Fibroblast of lung (primary cell): ENCODE data around the gene ZNF17. TPM values are rescaled to one million over a fixed set of nuclear protein-coding genes. Genes with fewer than 3 reads are reported as not detected.
A peak's percentile ranks its signal among the peaks of the same experiment; 100 is the strongest.

Experiments
- DNase-seq, 2 donors: peaks; one replicate each; pipeline versions ENCODE4 v3.0.0 to v3.0.0-alpha.2; 2010; ENCODE audit warnings: low read depth in 2 of 2
- H2AFZ ChIP-seq: 2 replicates; pipeline ENCODE4 v1.5.1; 2012; ENCODE audit warnings: low read length, control low read depth, inconsistent platforms
- H3K27ac ChIP-seq: 2 replicates; pipeline ENCODE4 v1.5.1; 2011; ENCODE audit warnings: low read length, control low read depth; ENCODE audit not compliant: insufficient read depth
- H3K27me3 ChIP-seq: 2 replicates; pipeline ENCODE4 v1.5.1; 2011; ENCODE audit warnings: mild to moderate bottlenecking, low read length; ENCODE audit not compliant: control insufficient read depth, insufficient read depth
- H3K36me3 ChIP-seq: 2 replicates; pipeline ENCODE4 v1.5.1; 2011; ENCODE audit warnings: low read length; ENCODE audit not compliant: control insufficient read depth, insufficient read depth
- H3K4me1 ChIP-seq: 2 replicates; pipeline ENCODE4 v1.5.1; 2011; ENCODE audit warnings: low read length; ENCODE audit not compliant: control insufficient read depth, insufficient read depth; ENCODE audit errors: extremely low read depth
- H3K4me2 ChIP-seq: 2 replicates; pipeline ENCODE4 v1.5.1; 2011; ENCODE audit warnings: low read length, control low read depth; ENCODE audit not compliant: insufficient read depth; ENCODE audit errors: extremely low read depth
- H3K4me3 ChIP-seq, 4 experiments: fragments of 200-600 bp in 1 of 4; sonication (generic) in 1 of 4; replicated peaks in 1 of 4; 2 replicates each; pipeline ENCODE4 v1.5.1; 2011 to 2016; ENCODE audit warnings: low read length in 4 of 4, low read depth in 3 of 4, mild to moderate bottlenecking in 3 of 4, control low read depth in 2 of 4, inconsistent platforms in 1 of 4, mixed read lengths in 1 of 4; ENCODE audit not compliant: insufficient read depth in 1 of 4; ENCODE audit errors: control extremely low read depth in 1 of 4
- H3K79me2 ChIP-seq: 2 replicates; pipeline ENCODE4 v1.5.1; 2012; ENCODE audit warnings: mild to moderate bottlenecking, low read length, inconsistent platforms; ENCODE audit not compliant: control insufficient read depth, insufficient read depth
- H3K9ac ChIP-seq: 2 replicates; pipeline ENCODE4 v1.5.1; 2011; ENCODE audit warnings: mild to moderate bottlenecking, low read length, control low read depth; ENCODE audit not compliant: insufficient read depth
- H3K9me3 ChIP-seq: 2 replicates; pipeline ENCODE4 v1.5.1; 2012; ENCODE audit warnings: low read depth, low read length; ENCODE audit not compliant: control insufficient read depth, insufficient read depth
- H4K20me1 ChIP-seq: 2 replicates; pipeline ENCODE4 v1.5.1; 2011; ENCODE audit warnings: low read length; ENCODE audit not compliant: control insufficient read depth, insufficient read depth; ENCODE audit errors: extremely low read depth
- EZH2 ChIP-seq: IDR thresholded peaks from 2 replicates; pipeline ENCODE4 v1.5.1; 2012; ENCODE audit warnings: low read length, control low read depth, mild to moderate bottlenecking; ENCODE audit errors: missing control alignments
- polyA minus RNA-seq: library from RNA; depleted of rRNA, polyadenylated mRNA; stranded (reverse); fragments of >200 nt; gene quantifications from 2 replicates; pipeline ENCODE4 v1.2.3, GENCODE V29; 2011; ENCODE audit warnings: low replicate concordance
- polyA plus RNA-seq, 2 donors: library from polyadenylated mRNA; depleted of rRNA in 1 of 2; stranded (reverse) in 1 of 2; unstranded in 1 of 2; fragments of >200 nt; gene quantifications; 2 replicates each; pipeline ENCODE4 v1.2.1, GENCODE V29; 2011 to 2012; ENCODE audit warnings: missing spikeins in 1 of 2
- total RNA-seq: library from RNA; depleted of rRNA; stranded (reverse); fragments of >200 nt; gene quantifications from 2 replicates; pipeline ENCODE4 v1.2.1, GENCODE V29; 2014
- TF ChIP-seq, protein P1 (sequence below), 2 donors: IDR thresholded peaks in 1 of 2; conservative IDR thresholded peaks in 1 of 2; 1 replicate in 1 of 2; 2 replicates in 1 of 2; pipeline ENCODE4 v1.5.1; 2011 to 2012; ENCODE audit warnings: low read length in 2 of 2, control low read depth in 1 of 2, inconsistent platforms in 1 of 2, low read depth in 1 of 2, mild to moderate bottlenecking in 1 of 2

Gene ZNF17
- 12.3 and 15.2 TPM in 2 replicates for total RNA-seq
- 5.2 and 6.8 TPM in 2 replicates for polyA plus RNA-seq
- 3.9 and 4.5 TPM in 2 replicates for polyA plus RNA-seq (2012)
- polyA minus RNA-seq, result 1.7 and 6.3 TPM in 2 replicates

DNA sequence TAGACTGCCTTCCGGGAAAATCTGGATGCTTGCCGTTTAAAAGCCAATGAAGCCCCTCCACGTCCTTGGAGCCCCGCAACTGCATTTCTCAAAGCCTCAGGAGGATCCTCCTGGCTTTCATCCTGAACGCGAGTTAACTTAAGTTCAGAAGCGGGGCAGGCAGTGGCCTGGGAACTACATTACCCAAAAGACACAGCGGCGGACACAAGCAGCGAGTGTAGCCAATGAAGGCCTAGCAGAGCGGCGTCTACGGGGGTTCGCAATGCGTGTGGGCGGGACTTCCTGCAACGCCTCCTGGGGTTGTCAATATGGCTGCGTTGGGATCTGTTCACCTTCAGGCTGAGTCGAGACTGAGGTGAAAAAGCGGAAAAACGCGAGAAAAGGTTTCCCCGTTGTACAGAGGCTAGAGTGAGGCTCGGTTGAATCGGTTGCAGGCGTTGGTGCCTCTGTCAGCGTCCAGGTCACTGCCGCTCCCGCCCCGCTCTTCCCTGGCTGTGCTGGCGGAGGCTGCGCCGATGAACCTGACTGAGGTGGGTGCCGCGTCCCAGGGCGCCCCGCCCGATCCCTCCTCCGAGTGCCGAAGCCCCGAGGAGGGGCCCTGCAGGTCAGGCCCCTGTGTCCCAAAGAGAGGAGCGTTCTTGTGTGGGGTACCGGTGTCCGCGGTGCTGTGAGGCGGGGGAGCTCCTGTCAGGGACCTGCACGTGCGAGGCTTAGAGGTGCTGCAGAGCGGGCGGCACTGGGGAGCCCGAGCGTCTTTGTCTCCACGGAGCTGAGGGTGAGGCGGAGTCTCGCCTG, at the start of gene ZNF17:
Gene ZNF17 (plus strand): TSS at position 285 of the 795 bp plus-strand sequence. CDS start 2,455 bp downstream, outside the sequence.
- Histone ChIP-seq H3K4me3 (peak within 1 kb of the TSS; percentile 84 to 95 (median 90)), H3K4me1 (peaks cover 6% of the 10 kb centered on the region), H3K9me3 (no peaks in the 10 kb centered on the region), H4K20me1 (no peaks in the 10 kb centered on the region), H3K4me2 (peak within 1 kb of the TSS; percentile 95), H3K9ac (peak within 1 kb of the TSS; percentile 80), H2AFZ (peak within 1 kb of the TSS; percentile 97), H3K36me3 (peaks cover 4% of the 10 kb centered on the region), H3K79me2 (peaks cover 14% of the 10 kb centered on the region), H3K27ac (peak within 1 kb of the TSS; percentile 49), H3K27me3 (no peaks in the 10 kb centered on the region)
- DNase-seq, result peak; percentile 93 to 94
- TF ChIP-seq EZH2, result no peak
- TF ChIP-seq, protein P1, sequence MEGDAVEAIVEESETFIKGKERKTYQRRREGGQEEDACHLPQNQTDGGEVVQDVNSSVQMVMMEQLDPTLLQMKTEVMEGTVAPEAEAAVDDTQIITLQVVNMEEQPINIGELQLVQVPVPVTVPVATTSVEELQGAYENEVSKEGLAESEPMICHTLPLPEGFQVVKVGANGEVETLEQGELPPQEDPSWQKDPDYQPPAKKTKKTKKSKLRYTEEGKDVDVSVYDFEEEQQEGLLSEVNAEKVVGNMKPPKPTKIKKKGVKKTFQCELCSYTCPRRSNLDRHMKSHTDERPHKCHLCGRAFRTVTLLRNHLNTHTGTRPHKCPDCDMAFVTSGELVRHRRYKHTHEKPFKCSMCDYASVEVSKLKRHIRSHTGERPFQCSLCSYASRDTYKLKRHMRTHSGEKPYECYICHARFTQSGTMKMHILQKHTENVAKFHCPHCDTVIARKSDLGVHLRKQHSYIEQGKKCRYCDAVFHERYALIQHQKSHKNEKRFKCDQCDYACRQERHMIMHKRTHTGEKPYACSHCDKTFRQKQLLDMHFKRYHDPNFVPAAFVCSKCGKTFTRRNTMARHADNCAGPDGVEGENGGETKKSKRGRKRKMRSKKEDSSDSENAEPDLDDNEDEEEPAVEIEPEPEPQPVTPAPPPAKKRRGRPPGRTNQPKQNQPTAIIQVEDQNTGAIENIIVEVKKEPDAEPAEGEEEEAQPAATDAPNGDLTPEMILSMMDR (conservative IDR thresholded peaks at IDR 0.05 in 1 of 2, IDR thresholded peaks at IDR 0.05 in 1 of 2; ENCODE audit: low read depth in 1 of 2, low read length in 2 of 2), result no peak

DNA sequence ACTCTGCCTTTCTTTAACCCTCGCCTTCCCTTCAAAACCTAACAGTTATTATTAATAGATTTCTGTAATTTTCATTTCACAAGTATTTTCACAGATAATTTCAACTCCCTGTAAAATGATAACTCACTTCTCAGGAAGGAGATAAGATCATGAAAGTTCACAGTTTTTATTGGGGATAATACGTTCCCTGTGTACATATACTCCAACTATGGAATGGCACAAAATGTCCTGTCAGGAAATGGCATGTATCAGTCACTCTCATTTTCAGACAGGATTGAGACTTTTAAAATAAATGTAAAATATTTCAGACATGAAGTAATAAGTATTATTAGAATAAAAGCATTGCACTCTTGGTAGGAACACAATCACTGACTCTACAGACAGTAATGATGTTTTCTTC, 48.5 kb upstream of the ZNF17 start:
- Histone ChIP-seq H3K27ac (peak overlapping the region; percentile 88), H3K9ac (peak overlapping the region; percentile 58), H3K4me1 (peaks cover 3% of the 10 kb centered on the region), H3K4me3 (peak overlapping the region; percentile 58 to 92 (median 72)), H3K9me3 (no peaks in the 10 kb centered on the region), H4K20me1 (no peaks in the 10 kb centered on the region), H3K36me3 (peaks cover under 1% of the 10 kb centered on the region), H3K27me3 (no peaks in the 10 kb centered on the region), H3K79me2 (peaks cover 12% of the 10 kb centered on the region), H2AFZ (peak overlapping the region; percentile 100), H3K4me2 (peak overlapping the region; percentile 94)
- DNase-seq, result no peak
- TF ChIP-seq EZH2, result no peak
- TF ChIP-seq, protein P1 (conservative IDR thresholded peaks at IDR 0.05 in 1 of 2, IDR thresholded peaks at IDR 0.05 in 1 of 2; ENCODE audit: low read depth in 1 of 2, low read length in 2 of 2), result no peak

DNA sequence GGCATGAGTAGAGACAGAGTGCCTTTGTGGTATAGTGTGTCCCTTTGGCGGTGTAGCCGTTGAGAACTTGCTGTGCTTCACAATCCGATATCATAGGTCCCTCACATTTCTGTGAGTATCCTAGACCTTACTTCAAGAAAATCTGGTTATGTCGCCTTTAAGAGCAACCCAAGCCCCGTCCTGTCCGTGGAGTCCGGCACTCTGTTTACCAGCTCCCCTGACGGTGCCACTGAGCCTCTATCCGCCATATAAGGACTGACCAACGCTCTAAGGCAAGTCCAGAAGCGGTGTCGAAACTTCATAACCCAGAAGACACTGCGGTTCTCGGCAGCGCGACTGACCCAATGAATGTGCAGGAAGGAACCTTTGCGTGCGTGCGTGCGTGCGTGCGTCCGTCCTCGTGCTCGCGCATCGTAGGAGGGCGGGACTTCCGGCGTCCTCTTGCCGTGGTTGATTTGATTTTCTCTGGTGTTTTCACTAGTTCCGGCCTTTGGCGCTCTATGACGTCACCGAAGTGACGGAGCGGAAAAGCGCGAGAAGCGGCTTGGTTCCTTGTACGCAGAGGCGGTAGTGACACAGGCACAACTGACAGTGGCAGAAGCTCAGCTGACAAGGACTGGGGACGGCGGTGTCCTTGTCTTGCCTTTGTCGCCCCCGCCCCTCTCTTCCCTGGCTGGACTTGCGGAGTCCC, 47.8 kb upstream of the ZNF17 start, which contains the start of the genes TRAPPC2B and ZNF547:
Gene TRAPPC2B (plus strand): TSS at position 555 of the 691 bp plus-strand sequence. CDS start 1,283 bp downstream, outside the sequence.
Gene ZNF547 (plus strand): TSS at position 555 of the 691 bp plus-strand sequence. CDS start 5,005 bp downstream, outside the sequence.
- peak; percentile 100 for DNase-seq
- Histone ChIP-seq H3K4me1 (peaks cover 3% of the 10 kb centered on the region), H3K4me3 (peak within 1 kb of the TSS; percentile 67 to 93 (median 88)), H4K20me1 (no peaks in the 10 kb centered on the region), H2AFZ (peak within 1 kb of the TSS; percentile 100), H3K9ac (peak within 1 kb of the TSS; percentile 84), H3K27ac (peak within 1 kb of the TSS; percentile 88), H3K27me3 (no peaks in the 10 kb centered on the region), H3K4me2 (peak within 1 kb of the TSS; percentile 94), H3K36me3 (no peaks in the 10 kb centered on the region), H3K9me3 (no peaks in the 10 kb centered on the region), H3K79me2 (peaks cover 12% of the 10 kb centered on the region)
- TF ChIP-seq, protein P1 (conservative IDR thresholded peaks at IDR 0.05 in 1 of 2, IDR thresholded peaks at IDR 0.05 in 1 of 2; ENCODE audit: low read depth in 1 of 2, low read length in 2 of 2), result no peak
- TF ChIP-seq EZH2, result no peak
